ENCODE data around the gene CADM1.

The CADM1 gene

GRCh38 chr11:115360186-115360824 lies 143.9 kb downstream of the CADM1 start:
- Mint-ChIP-seq H3K9me3 (no peaks in the 10 kb centered on the region), H3K27ac (no peak overlapping the region), H3K36me3 (ENCODE audit: insufficient read depth) (no peaks in the 10 kb centered on the region), H3K4me3 (no peak overlapping the region), H3K27me3 (no peaks in the 10 kb centered on the region), H3K4me1 (ENCODE audit: low read depth in 2 of 2) (no peaks in the 10 kb centered on the region)
- no peak for DNase-seq
- ATAC-seq (replicated peaks): no peak

GRCh38 chr11:115357066-115357465 lies 147.1 kb downstream of the CADM1 start:
- H3K27me3 Mint-ChIP-seq: no peaks in the 10 kb centered on the region
- ATAC-seq (replicated peaks) (no peak), DNase-seq (no peak)
- no peak overlapping the region for H3K4me3 Mint-ChIP-seq
- no peak overlapping the region for H3K27ac Mint-ChIP-seq
- H3K36me3 Mint-ChIP-seq (ENCODE audit: insufficient read depth): no peaks in the 10 kb centered on the region
- no peaks in the 10 kb centered on the region for H3K4me1 Mint-ChIP-seq (ENCODE audit: low read depth in 2 of 2)
- no peaks in the 10 kb centered on the region for H3K9me3 Mint-ChIP-seq

- DNase-seq: no peak
Measured at GRCh38 chr11:115352805-115353485, 151.3 kb downstream of the CADM1 start.

GRCh38 chr11:115349335-115350017 lies 154.7 kb downstream of the CADM1 start:
- H3K27ac Mint-ChIP-seq: no peak overlapping the region
- H3K4me1 Mint-ChIP-seq (ENCODE audit: low read depth in 2 of 2): no peaks in the 10 kb centered on the region
- DNase-seq (no peak), ATAC-seq (replicated peaks) (no peak)
- no peaks in the 10 kb centered on the region for H3K36me3 Mint-ChIP-seq (ENCODE audit: insufficient read depth)
- H3K27me3 Mint-ChIP-seq: peaks cover 13 to 14% of the 10 kb centered on the region in 2 donors
- no peaks in the 10 kb centered on the region for H3K9me3 Mint-ChIP-seq
- H3K4me3 Mint-ChIP-seq: no peak overlapping the region

More at GRCh38 chr11:115352805-115353485, 151.3 kb downstream of the CADM1 start:
- ATAC-seq (replicated peaks): no peak
- Mint-ChIP-seq H3K36me3 (ENCODE audit: insufficient read depth) (no peaks in the 10 kb centered on the region), H3K4me1 (ENCODE audit: low read depth in 2 of 2) (no peaks in the 10 kb centered on the region), H3K27ac (no peak overlapping the region), H3K9me3 (no peaks in the 10 kb centered on the region), H3K4me3 (no peak overlapping the region), H3K27me3 (peaks cover 7 to 14% of the 10 kb centered on the region in 2 donors)

GRCh38 chr11:115348416-115348815 lies 155.8 kb downstream of the CADM1 start:
- H3K4me3 Mint-ChIP-seq: no peak overlapping the region

GRCh38 chr11:115347106-115347505 lies 157.1 kb downstream of the CADM1 start:
- no peak overlapping the region for H3K27ac Mint-ChIP-seq
- no peak for DNase-seq
- no peak for ATAC-seq (replicated peaks)
- no peak overlapping the region for H3K4me3 Mint-ChIP-seq
- peaks cover 14 to 17% of the 10 kb centered on the region in 2 donors for H3K27me3 Mint-ChIP-seq
- H3K4me1 Mint-ChIP-seq (ENCODE audit: low read depth in 2 of 2): no peaks in the 10 kb centered on the region
- no peaks in the 10 kb centered on the region for H3K36me3 Mint-ChIP-seq (ENCODE audit: insufficient read depth)
- no peaks in the 10 kb centered on the region for H3K9me3 Mint-ChIP-seq

More at GRCh38 chr11:115348416-115348815, 155.8 kb downstream of the CADM1 start:
- Mint-ChIP-seq H3K9me3 (no peaks in the 10 kb centered on the region), H3K36me3 (ENCODE audit: insufficient read depth) (no peaks in the 10 kb centered on the region), H3K27me3 (peaks cover 14 to 17% of the 10 kb centered on the region in 2 donors), H3K4me1 (ENCODE audit: low read depth in 2 of 2) (no peaks in the 10 kb centered on the region), H3K27ac (no peak overlapping the region)
- ATAC-seq (replicated peaks) (no peak), DNase-seq (no peak)

GRCh38 chr11:115345840-115346239 lies 158.4 kb downstream of the CADM1 start:
- no peak for DNase-seq
- H3K4me1 Mint-ChIP-seq (ENCODE audit: low read depth in 2 of 2): no peaks in the 10 kb centered on the region
- no peak overlapping the region for H3K4me3 Mint-ChIP-seq
- H3K27me3 Mint-ChIP-seq: peaks cover 4 to 17% of the 10 kb centered on the region in 2 donors
- H3K36me3 Mint-ChIP-seq (ENCODE audit: insufficient read depth): no peaks in the 10 kb centered on the region
- H3K9me3 Mint-ChIP-seq: no peaks in the 10 kb centered on the region
- no peak for ATAC-seq (replicated peaks)
- no peak overlapping the region for H3K27ac Mint-ChIP-seq

DNA sequence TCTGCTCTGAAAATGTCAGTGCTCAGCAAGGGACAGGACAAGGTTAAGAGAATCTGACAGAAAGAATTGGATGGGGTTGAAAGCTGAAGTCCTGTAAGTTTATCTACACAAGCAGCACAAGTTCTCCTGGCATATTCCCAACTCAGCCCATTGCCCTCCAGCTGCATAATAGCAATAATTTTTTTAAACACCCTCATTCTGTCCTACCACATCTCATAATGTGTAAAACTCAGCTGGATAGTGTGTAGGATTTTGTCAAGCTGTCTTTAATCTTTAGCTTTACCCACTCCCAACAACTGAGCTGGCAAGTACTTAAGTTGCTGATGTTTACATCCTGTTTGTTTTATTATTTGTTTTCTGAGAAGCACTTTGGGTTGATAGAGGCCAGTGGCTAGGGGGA lies 158.9 kb downstream of the CADM1 start:
- ATAC-seq (replicated peaks): no peak
- DNase-seq: no peak
- Mint-ChIP-seq H3K9me3 (no peaks in the 10 kb centered on the region), H3K36me3 (ENCODE audit: insufficient read depth) (no peaks in the 10 kb centered on the region), H3K4me3 (no peak overlapping the region), H3K27me3 (peaks cover 4 to 17% of the 10 kb centered on the region in 2 donors), H3K4me1 (ENCODE audit: low read depth in 2 of 2) (no peaks in the 10 kb centered on the region), H3K27ac (no peak overlapping the region)

DNA sequence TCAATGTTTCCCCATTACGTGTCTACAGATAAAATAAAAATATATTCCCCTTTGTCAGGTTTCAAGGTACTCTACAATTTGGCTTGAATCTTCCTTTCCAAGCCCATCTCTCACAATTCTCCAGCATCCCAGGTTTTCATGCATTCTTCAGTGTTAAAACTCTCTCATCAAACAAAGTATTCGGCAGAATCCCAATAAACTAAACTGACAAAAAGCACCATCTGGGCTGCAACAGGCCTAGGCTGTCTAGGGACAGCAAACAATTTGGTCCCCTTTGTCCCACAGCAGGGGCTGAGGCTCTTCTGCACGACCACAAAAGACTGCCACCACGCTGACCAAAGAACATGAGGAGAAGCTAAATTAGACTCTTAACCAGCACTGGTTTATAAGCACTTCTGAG lies 159.4 kb downstream of the CADM1 start:
- DNase-seq (no peak), ATAC-seq (replicated peaks) (no peak)
- Mint-ChIP-seq H3K27me3 (peaks cover under 1 to 13% of the 10 kb centered on the region in 2 donors), H3K4me3 (no peak overlapping the region), H3K27ac (no peak overlapping the region), H3K4me1 (ENCODE audit: low read depth in 2 of 2) (no peaks in the 10 kb centered on the region), H3K9me3 (no peaks in the 10 kb centered on the region), H3K36me3 (ENCODE audit: insufficient read depth) (no peaks in the 10 kb centered on the region)

DNA sequence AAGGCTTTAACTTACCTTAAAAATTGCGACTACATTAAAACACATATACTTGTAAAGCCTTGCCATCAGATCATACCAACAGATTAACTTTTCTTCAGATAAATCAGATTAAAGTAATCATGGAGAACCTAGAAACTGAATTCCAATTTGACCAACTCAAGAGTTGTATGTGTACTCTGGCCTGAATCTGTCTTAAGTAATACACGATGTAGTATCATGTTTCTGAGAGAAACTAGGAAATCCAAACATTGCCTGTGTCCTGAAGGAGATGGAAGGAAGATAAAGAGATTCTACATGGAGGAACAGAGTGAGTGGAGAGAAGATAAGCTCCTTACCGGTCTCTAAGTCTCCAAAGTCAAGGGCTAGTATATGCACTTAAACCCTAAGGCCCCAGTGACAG lies 162.1 kb downstream of the CADM1 start:
- DNase-seq (no peak), ATAC-seq (replicated peaks) (no peak)
- H3K4me1 Mint-ChIP-seq (ENCODE audit: low read depth in 2 of 2): no peaks in the 10 kb centered on the region
- no peak overlapping the region for H3K4me3 Mint-ChIP-seq
- no peaks in the 10 kb centered on the region for H3K9me3 Mint-ChIP-seq
- no peak overlapping the region for H3K27ac Mint-ChIP-seq
- H3K36me3 Mint-ChIP-seq (ENCODE audit: insufficient read depth): no peaks in the 10 kb centered on the region
- H3K27me3 Mint-ChIP-seq: peaks cover 0 to 10% of the 10 kb centered on the region in 2 donors

DNA sequence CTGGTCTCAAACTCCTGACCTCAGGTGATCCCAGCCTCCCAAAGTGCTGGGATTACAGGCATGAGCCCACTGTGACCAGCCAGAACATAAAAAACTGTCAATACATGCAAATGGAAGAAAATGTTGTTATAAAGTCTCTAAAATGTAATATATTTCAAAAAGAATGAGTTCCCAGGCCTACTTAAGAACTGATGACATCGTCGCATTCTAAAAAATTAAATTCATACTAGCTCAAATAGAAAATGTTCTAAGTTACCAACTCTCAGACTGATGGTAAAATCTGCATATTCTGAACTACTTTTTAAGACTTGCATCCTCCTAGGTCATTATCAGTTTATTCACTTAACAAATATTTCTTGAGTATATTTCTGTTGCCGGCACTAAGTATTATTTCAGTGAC lies 163.3 kb downstream of the CADM1 start:
- ATAC-seq (replicated peaks) (no peak), DNase-seq (no peak)
- Mint-ChIP-seq H3K36me3 (ENCODE audit: insufficient read depth) (no peaks in the 10 kb centered on the region), H3K27me3 (peaks cover 0 to 10% of the 10 kb centered on the region in 2 donors), H3K27ac (no peak overlapping the region), H3K9me3 (no peaks in the 10 kb centered on the region), H3K4me3 (no peak overlapping the region), H3K4me1 (ENCODE audit: low read depth in 2 of 2) (no peaks in the 10 kb centered on the region)

- Mint-ChIP-seq H3K9me3 (no peaks in the 10 kb centered on the region), H3K27ac (no peak overlapping the region), H3K27me3 (no peaks in the 10 kb centered on the region), H3K36me3 (ENCODE audit: insufficient read depth) (no peaks in the 10 kb centered on the region), H3K4me3 (no peak overlapping the region), H3K4me1 (ENCODE audit: low read depth in 2 of 2) (no peaks in the 10 kb centered on the region)
- no peak for ATAC-seq (replicated peaks)
- DNase-seq: no peak
Measured at GRCh38 chr11:115338476-115338875, 165.7 kb downstream of the CADM1 start.

- Mint-ChIP-seq H3K4me1 (ENCODE audit: low read depth in 2 of 2) (no peaks in the 10 kb centered on the region), H3K9me3 (no peaks in the 10 kb centered on the region), H3K36me3 (ENCODE audit: insufficient read depth) (no peaks in the 10 kb centered on the region), H3K27ac (no peak overlapping the region), H3K4me3 (no peak overlapping the region), H3K27me3 (no peaks in the 10 kb centered on the region)
- DNase-seq: no peak
- ATAC-seq (replicated peaks): no peak
Measured at GRCh38 chr11:115334932-115335788, 169.1 kb downstream of the CADM1 start.

Measured in effector memory CD8-positive, alpha-beta T cell (primary cell).